ENCODE measurements around the gene ZCCHC7.

Gene ZCCHC7

GRCh38 chr9:37336150-37336549 is 215.8 kb downstream of the ZCCHC7 start:
- DNase-seq (ENCODE audit: low read depth, low spot score), result no peak

GRCh38 chr9:37337301-37337890 is 217.0 kb downstream of the ZCCHC7 start:
- no peak for DNase-seq (ENCODE audit: low read depth, low spot score)

- DNase-seq (ENCODE audit: low read depth, low spot score), result no peak
Measured at GRCh38 chr9:37338218-37338617, 217.8 kb downstream of the ZCCHC7 start.

GRCh38 chr9:37339923-37340322 is 219.5 kb downstream of the ZCCHC7 start:
- no peak for DNase-seq (ENCODE audit: low read depth, low spot score)

GRCh38 chr9:37340961-37341360 is 220.6 kb downstream of the ZCCHC7 start:
- no peak for DNase-seq (ENCODE audit: low read depth, low spot score)

- no peak for DNase-seq (ENCODE audit: low read depth, low spot score)
Measured at GRCh38 chr9:37341704-37342103, 221.3 kb downstream of the ZCCHC7 start.

- DNase-seq (ENCODE audit: low read depth, low spot score), result no peak
Measured at GRCh38 chr9:37342493-37342892, 222.1 kb downstream of the ZCCHC7 start.

- no peak for DNase-seq (ENCODE audit: low read depth, low spot score)
Measured at GRCh38 chr9:37342895-37343294, 222.5 kb downstream of the ZCCHC7 start.

GRCh38 chr9:37343724-37344123 is 223.3 kb downstream of the ZCCHC7 start:
- no peak for DNase-seq (ENCODE audit: low read depth, low spot score)

- no peak for DNase-seq (ENCODE audit: low read depth, low spot score)
Measured at GRCh38 chr9:37345038-37345437, 224.7 kb downstream of the ZCCHC7 start.

GRCh38 chr9:37348917-37349316 is 228.5 kb downstream of the ZCCHC7 start:
- DNase-seq (ENCODE audit: low read depth, low spot score), result no peak

GRCh38 chr9:37350486-37351190 is 230.3 kb downstream of the ZCCHC7 start:
- DNase-seq (ENCODE audit: low read depth, low spot score), result no peak

- DNase-seq (ENCODE audit: low read depth, low spot score), result no peak
Measured at GRCh38 chr9:37353791-37354190, 233.4 kb downstream of the ZCCHC7 start.

- DNase-seq (ENCODE audit: low read depth, low spot score), result no peak
Measured at GRCh38 chr9:37362430-37362829, 242.1 kb downstream of the ZCCHC7 start.

- no peak for DNase-seq (ENCODE audit: low read depth, low spot score)
Measured at GRCh38 chr9:37363124-37363523, 242.8 kb downstream of the ZCCHC7 start.

GRCh38 chr9:37364136-37364535 is 243.8 kb downstream of the ZCCHC7 start:
- no peak for DNase-seq (ENCODE audit: low read depth, low spot score)

- no peak for DNase-seq (ENCODE audit: low read depth, low spot score)
Measured at GRCh38 chr9:37364751-37365360, 244.5 kb downstream of the ZCCHC7 start.

GRCh38 chr9:37369671-37370070 is 249.3 kb downstream of the ZCCHC7 start:
- DNase-seq (ENCODE audit: low read depth, low spot score), result no peak

GRCh38 chr9:37370282-37370681 is 249.9 kb downstream of the ZCCHC7 start:
- no peak for DNase-seq (ENCODE audit: low read depth, low spot score)

GRCh38 chr9:37370968-37371563 is 250.7 kb downstream of the ZCCHC7 start:
- DNase-seq (ENCODE audit: low read depth, low spot score), result no peak

GRCh38 chr9:37371565-37372464 is 251.4 kb downstream of the ZCCHC7 start:
- no peak for DNase-seq (ENCODE audit: low read depth, low spot score)

GRCh38 chr9:37372839-37373238 is 252.5 kb downstream of the ZCCHC7 start:
- no peak for DNase-seq (ENCODE audit: low read depth, low spot score)

All from activated CD4-positive, CD25-positive, alpha-beta regulatory T cell treated with anti-CD3 and anti-CD28 coated beads, Interleukin-2, amount 50 U/mL, for 16 hours (primary cell).